HCEC 1CT (cell line): ENCODE data around the gene ADK.

Experiments
- DNase-seq: peaks from one replicate; pipeline ENCODE4 v3.0.0-alpha.2; 2017

The ADK gene

DNA sequence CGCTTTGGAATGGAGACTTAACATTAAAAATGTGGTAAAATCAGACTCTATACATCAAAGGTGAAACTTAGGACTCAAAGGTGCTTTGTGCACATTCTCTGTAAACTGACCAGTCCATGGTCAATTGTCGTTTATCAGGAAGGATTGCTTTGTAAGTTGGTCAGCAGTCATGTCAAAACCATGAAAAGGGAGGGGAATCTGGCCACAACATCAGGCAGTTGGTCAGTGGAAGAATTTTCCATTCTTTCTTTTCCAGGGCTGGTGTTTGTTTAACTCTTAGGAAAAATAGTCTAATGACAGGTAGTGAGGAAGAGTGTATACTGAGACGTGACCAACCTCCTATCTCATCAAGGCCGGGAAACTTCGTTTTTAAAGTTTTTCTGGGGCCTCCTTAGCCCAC, 226.5 kb downstream of the ADK start:
- DNase-seq, result no peak

DNA sequence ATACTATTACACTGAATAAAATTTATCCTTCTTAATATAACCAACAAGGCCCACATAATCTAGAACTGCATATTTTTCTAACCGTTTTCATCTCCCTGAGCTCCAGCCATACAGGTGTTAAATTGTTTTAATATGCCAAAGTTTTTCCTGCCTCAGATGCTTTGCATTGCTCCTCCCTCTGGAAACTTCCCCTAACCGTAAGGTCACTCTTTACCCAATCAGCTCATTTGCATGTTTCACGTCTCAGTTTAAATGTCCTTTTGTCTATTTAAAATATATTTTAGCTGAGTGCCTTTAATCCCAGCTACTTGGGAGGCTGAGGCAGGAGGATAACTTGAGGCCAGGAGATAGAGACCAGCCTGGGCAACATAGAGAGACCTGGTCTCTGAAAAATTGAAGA, 228.5 kb downstream of the ADK start:
- DNase-seq, result no peak

DNA sequence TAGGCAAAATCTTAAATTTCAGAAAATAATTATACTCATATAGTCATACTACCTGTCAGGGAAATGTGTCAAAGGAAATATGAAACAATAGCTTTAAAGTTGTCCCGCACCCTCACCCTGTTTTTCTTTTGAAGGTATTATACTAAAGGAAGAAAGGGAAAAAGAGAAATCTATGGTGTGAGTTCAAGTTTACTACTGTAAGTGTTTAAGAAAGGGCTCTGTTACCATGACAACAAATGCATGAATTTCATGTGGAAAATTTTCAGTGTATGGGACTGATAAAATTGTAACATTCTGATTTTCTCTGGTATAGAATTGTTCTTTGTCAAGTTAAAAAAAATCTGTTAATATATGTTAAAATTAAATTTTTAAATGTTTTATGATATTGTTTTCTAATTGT, 229.8 kb downstream of the ADK start:
- DNase-seq, result no peak

DNA sequence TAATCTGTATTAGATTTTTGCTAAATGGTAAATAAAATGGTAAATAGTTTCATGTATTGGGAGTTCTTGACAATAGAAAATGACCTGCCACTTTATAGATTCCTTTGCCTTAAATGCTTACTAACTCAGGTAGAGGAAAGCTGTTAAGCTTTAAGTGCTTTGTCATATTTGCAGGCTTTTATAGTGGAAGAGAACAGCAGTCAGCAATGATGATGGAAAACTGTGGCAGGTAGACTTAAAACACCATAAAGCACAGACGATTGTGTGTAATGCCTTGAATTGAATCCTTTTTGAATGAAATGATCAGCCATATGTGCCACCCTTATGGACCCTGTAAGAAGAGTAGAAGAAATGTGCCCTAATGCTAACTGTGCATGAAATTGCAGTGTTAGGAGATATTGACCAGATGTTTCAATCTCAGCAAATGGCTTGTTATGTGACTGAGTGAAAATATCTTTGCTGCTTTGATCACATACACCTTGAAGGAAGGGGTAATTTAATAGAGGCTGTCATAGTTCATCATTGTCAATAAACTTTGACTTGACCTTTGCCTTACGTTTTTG, 230.4 kb downstream of the ADK start:
- no peak for DNase-seq

DNA sequence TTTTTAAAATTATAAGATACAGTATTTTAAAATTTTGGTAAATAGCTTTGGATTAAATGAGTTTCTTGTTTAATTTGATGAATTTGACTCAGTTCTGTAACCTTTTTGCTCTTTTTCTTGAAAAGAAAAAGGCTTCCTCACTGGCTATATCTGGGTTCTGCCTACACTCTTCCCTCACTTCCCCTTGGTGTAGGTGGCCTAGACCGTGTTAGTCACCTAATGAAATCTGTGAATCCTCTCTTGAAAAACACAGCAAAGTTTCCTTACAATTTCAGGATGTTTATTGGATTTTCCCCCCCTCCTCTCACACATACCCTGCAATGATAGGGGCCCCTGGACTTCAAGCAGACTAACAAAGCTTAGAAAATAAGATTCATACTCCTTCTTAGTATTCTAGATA, 231.6 kb downstream of the ADK start:
- no peak for DNase-seq

DNA sequence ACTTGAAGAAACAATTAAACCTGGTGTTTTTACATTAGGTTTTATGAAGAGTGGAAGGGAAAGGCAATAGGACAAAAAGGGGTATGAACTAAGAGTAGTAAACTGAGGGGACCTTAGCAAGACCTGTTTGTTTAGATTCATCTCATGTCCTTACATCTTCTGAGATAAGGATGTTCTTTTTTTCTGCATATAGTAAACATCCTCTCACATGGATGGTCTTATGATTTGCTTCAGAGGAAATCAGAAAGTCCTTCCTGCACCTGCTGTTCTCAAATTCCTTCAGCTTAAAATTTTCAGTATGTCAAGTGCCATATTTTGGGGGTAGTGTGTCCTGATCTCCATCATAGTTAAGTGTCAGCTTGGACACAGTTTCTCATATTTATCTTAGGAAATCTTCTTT, 232.6 kb downstream of the ADK start:
- DNase-seq, result no peak

DNA sequence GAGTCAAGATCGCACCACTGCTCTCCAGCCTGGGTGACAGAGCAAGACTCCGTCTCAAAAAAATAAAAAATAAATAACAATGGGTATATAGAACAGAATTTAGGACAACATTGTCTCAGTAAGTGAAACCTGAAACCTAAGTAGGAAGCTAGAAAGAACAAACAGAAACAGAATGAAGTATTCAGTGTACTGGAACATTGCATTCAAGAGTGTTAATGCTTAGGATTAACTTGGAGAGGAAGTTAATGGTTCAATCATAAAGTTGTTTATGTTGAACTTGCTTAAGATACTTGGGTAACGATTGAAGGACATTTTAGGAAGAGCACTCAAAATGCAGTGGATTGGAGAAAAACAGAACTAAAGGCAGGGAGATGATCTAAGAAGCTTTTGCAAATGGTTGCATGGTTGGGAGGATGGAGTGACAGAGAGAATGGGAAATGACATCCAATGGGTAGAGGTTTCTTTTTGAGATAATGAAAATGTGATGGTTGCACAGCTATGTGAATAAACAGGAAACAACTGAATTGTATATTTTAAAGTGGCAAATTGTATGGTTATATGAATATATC, 233.7 kb downstream of the ADK start:
- no peak for DNase-seq

DNA sequence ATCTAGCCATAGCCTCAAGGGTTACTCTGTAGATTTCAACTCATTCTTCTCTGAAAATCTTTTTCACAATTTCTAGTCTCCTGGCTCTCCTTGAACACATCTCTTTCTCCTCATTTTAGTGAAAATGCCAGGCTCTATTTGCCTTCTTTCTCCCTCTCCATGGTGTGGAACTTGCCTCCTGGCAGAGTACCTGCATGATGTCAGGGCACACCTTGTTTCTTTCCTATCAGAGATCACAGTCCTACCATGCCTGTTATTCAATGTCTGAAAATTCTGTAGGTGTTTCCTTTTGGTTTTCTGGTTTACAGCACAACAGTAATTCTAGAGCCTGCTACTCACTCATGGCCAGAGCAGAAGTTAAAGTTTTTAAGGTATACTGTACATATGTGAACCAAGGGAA, 237.8 kb downstream of the ADK start:
- no peak for DNase-seq

DNA sequence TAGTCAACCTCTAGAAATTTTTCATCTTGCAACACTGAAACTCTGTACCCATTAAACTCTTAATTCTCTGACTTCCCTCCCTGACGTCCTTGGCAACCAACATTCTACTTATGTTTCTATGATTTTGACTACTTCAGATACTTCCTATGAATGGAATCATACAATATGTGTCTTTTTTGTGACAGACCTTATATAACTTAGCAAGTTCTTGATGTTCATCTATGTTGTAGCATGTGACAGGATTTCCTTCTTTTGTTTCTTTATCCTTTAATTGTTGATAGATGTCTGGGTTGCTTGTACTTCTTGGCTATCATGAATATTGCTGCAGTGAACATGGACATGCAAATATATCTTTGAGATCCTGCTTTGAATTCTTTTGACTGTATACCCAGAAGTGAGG, 240.8 kb downstream of the ADK start:
- DNase-seq, result no peak

DNA sequence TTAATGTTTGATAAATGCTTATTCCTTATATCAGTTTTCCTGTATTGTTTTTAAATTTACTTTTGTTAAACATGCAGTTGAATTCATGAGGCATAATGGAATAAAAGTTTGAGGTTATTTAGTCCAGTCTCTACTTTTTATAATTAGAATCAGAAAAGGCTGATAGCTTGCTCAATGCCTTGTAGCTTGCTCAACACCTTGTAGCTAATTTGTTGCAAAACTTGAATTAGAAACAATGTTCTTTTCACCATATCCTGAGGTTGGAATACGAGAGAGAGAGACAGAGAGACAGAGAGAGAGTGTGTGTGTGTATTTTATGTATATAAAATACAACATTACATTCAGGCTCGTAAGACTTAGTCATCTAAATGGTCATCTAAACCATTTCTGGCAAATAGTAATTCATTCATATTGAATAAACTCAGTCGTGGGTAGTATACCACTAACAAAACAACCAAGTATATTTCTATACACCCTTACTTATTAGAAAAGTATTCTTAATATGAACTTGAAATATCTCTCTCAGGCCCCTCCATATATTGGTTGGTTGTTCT, 243.5 kb downstream of the ADK start:
- peak; percentile 11 for DNase-seq

DNA sequence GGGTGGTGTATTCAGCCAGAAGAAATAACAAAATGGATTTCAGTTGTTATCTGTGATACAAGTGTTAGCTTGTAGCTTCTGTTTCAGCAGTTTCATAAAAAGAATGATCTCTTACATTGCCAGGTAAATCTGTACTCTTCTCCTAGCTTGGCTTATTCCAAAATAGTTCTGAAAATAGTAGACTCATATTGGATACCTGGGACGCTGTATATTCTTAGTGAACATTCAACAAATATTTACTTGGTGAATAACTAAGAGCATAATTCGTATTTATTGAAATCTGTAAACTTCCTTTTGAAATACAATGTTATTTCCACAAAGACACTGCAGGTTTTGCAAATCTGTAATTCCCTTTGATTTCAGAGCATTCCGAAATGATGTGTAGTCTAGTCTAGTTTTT, 249.2 kb downstream of the ADK start:
- no peak for DNase-seq

DNA sequence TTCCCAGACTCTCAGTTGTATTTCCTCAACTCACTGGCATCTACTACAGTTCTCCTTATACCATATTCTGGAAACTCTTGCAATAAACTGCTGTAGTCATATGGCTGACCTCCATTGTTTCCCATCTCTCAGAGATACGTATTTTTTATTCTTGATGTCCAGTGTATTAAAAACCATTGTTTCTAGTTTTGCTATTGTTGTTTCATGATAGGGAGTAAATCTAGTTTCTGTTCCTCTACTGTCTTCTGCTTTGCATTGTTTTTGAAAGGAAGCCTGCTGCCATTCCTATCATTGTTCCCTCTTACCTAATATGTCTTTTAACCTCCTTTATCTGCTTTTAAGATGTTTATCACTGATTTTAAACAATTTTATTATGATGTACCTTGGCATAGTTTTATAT, 255.0 kb downstream of the ADK start:
- DNase-seq, result no peak

DNA sequence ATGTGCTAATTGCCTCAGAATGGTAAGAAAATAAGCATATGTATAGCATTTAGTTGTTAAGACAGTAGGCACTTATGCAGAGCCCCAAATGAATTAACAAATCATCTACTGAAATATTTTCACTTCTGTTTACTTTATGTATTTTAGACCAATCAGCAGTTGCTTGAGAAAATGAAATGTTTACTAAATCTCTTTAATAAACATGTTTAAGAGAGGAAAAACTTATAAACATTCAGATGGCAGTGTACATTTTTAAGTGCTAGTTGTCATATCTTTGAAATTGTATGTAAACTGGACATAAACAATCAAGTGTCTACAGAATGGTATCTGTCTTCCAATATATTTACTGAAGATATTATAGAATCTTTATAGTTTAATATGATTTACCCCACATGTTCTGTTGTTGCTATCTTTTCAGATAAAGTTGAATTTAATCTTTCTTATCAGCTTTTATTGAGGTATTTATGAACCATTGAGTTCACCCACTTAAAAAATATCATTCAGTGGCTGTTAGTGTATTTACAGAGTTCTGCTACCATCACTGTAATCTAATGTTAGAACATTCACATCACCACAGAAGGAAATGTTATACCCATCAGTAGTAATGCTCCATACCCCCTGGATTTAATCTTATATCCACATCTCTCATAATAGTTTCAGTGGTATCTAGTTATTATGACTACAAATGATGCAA, 264.3 kb downstream of the ADK start:
- no peak for DNase-seq

DNA sequence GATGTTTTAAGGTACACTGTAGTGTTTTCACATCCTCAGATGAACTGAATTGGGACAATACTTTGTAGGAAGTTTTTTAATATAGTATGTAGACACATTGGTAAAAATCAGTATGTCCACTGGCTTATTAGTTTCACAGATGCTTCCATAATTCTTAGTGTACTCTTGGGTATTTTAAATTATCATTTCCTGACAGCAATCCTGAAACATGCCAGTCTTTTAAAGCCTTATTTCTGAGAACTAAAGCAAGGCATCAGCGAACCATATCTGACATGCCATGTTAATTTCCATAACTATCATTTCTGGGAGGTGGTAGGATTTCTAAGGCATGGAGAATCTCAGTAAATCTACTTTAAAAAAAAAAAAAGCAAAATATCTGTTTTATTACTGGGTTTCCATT, 266.4 kb downstream of the ADK start:
- no peak for DNase-seq

DNA sequence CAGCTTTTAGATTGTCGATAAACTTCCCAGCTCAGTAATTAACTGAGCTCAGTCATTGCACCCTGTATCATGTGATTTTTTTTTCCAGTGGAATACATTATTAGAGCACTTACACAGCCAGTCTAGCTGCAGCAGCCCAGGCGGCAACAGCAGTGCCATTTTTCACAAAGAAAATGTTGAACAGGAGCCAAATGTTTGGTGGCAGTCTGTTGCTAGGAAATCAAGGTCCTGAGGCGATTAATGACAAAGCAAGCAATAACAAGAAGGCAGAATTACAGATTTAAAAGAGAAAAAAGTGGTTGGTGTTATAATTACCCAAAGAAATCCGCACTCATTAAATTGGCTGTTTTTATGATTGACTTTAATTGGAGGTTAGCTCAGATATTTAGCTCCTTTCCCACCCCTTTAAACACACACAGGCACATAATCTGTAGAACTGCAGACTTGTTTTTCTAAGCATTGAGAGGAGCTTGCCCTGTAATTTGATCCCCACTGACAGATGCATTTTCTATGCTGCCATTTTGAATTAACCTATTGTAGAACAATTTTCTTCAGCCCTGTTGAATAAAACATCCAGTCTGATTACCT, 267.4 kb downstream of the ADK start:
- no peak for DNase-seq

DNA sequence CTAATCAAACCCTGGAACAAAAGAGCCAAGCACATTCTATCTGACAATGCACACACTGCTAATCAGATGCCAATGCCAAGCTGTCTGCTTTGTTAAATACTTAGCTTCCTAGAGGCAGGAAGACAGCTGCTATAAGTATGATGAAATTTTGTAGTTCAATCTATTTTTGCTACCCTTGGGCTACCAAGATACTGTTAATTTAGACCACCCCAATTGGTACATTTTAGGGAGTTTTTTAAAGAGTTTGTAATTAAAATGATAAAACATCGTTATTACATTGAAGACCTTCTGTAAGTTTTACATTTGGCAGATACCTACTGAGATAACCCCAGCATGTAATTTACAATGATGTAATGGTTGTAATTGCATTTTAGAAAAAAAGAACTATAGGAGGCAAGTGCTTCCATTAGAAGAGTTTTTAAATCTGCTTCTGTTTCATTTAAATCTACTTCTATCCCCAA, 268.5 kb downstream of the ADK start:
- no peak for DNase-seq

DNA sequence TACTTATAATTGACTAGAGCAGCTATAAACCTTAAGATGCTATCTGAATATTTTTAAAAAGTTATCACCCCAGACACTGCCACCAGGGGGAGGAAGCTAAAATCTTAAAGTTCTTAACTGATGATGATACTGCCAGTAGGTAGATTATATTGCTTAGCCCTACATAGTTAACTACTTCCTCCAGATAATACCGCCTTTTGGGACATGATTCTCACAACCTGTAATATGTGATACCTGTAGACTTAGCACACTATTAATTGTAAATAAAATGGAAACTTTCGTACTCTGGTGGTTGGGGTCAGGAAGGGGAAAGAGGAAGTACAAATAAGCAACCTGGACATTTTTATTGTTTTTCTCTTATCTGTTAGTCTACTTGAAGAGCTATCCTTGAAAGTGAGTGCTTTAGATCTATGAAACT, 268.9 kb downstream of the ADK start:
- DNase-seq, result peak; percentile 1

DNA sequence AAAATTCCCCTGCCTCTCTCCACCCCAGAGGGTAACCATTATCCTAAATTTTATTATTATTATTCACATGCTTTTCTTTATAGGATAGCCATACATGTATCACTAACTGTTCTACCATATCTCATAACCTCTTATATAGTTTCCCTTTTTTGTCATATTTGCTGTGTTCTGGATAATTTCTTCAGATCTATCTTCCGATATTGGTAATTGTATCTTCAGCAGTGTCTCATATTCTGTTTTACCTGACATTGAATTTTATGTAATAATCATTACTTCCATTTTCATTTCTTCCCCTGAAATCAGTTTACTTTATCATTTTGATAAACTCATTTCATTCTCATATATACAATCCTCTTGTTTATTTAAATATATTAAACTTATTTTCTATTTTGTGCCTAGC, 273.5 kb downstream of the ADK start:
- DNase-seq, result no peak

DNA sequence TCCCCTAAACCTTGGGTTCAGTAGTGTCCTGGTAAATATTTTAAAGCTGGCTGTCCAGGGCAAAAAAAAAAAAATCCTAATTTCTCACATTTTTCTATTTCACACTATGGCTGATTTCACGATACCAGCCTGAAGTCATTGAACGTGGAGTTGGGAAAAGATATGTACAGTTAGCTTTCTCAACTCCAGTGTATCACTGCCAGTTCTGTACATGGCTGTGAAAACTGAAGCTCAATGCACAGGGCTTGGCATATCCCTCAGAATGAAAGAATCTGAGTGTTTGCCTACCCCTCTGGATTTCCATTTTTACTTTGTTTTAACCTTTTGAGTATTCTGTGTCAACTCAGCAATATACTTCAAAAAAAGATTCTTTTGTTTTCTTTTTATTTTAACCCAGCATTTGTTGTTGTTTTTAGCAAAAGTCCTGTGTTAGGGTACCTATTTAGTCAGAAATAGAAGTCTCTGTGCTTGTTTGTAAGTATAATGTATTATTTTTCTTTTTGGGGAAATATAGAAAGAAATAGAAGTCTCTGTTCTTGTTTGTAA, 274.5 kb downstream of the ADK start:
- no peak for DNase-seq

DNA sequence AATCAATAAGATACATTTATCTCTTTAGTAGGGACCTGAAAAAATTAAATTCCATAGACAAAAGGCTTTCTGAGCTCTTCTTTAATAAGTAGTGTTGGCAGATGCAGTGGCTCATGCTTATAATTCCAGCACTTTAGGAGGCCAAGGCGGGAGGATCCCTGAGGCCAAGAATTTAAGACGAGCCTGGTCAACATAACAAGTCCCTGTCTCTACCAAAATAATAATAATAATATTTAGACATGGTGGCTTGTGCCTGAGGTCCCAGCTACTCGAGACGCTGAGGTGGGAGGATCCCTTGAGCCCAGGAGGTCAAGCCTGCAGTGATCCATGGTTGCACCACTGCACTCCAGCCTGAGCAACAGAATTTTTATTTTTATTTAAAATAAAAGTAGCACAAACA, 280.8 kb downstream of the ADK start:
- no peak for DNase-seq

DNA sequence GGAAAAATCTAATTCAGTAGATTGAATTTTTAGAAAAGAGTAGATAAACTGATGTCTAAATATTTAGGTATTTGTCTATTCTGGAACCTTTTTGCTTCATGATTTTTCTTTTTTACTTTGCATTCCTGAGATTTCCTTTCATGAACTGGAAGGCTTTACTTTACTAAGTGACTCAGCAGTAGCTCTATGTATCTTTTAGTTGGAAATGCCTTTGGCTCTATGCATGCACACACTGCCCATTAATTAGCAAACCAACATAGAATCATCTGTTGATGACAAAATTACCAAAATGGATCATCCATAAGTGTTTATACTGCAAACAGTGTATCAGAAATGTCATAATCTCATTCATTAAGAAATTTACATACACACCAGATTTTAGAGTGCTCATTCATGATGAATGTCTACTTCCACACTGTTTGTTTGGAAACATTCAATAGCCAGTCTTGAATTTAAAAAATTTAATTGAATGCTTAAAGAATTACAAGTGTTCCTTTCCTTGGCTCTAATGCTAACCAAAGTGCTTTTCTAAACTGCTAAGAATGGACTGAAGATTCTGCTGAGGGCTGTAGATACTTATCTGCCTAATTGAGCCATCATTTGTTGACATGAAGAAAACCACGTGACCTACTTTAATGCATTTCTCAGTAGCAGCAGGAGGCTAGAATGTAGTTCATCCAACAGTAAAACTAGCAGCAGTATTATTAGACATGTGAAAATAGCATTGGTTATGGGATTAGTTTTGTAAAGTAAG, 282.0 kb downstream of the ADK start:
- DNase-seq, result peak; percentile 30

DNA sequence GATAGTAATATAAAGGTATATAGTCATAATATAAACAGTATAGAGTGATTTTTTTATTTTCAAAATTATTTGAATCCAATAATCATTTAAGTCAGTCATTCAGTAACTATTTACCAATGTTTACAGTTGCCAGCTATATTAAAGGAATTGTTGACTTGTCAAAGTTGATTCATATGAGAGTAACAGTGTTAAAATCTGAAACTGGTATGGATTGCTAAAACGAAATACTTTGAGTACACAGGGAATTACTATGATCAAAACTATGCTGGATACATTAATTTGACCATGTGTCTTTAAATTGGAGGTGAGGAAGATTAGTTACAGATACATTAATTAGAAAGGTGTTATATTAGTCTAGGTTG, 282.6 kb downstream of the ADK start:
- DNase-seq, result peak; percentile 4

DNA sequence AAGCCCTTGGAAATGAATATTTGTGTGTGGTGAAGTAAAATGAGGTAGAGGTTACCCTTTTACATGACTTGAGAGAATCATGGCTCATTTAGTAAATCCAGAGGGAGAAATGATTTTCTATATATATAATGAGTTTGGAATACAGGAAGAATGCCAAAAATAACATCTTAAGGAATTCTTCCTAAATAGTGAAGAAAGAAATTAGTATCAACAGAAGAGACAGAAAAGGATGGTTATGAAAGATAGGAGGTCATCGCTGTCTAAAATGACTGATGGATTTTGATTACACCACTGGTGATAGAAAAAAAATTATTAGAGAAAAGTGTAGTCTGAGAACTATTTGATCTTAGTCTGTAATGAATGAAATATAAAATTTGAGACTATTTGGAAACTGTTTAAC, 283.0 kb downstream of the ADK start:
- DNase-seq, result no peak
